BJ (cell line): ENCODE measurements around the gene SCFD1. TPM values are rescaled to one million over a fixed set of nuclear protein-coding genes. Genes with fewer than 3 reads are reported as not detected.

Experiments
- CTCF ChIA-PET: fragments of 350-600 bp; formaldehyde crosslinking; extraction: SDS; loops from one replicate; lab custom pipeline; 2021; ENCODE audit warnings: antibody characterized with exemption, inconsistent platforms; lab: Yijun Ruan, JAX
- POLR2A ChIA-PET: fragments of 300-600 bp; sonication (Branson Sonifier 250); formaldehyde crosslinking; extraction: SDS; loops from one replicate; lab custom pipeline; 2021; ENCODE audit warnings: antibody characterized with exemption; lab: Charles Lee
- DNase-seq: peaks from one replicate; pipeline ENCODE4 v3.0.0-alpha.2; 2011; ENCODE audit warnings: low read depth
- H3K27me3 ChIP-seq: 2 replicates; pipeline ENCODE4 v1.6.0; 2011; ENCODE audit warnings: low read length; ENCODE audit not compliant: control insufficient read depth, insufficient read depth
- H3K36me3 ChIP-seq: 2 replicates; pipeline ENCODE4 v1.5.1; 2011; ENCODE audit warnings: low read length; ENCODE audit not compliant: control insufficient read depth, insufficient read depth
- H3K4me3 ChIP-seq: 2 replicates; pipeline ENCODE4 v1.5.1; 2011; ENCODE audit warnings: low read depth, mild to moderate bottlenecking, control low read depth, low read length
- CTCF ChIP-seq: IDR thresholded peaks from 2 replicates; pipeline ENCODE4 v1.5.1; 2011; ENCODE audit warnings: low read depth, mild to moderate bottlenecking, control low read depth, inconsistent platforms, low read length, moderate library complexity; ENCODE audit not compliant: insufficient read depth
- polyA plus RNA-seq: library from polyadenylated mRNA; depleted of rRNA; stranded (reverse); fragments of >200 nt; gene quantifications from 2 replicates; pipeline ENCODE4 v1.2.3, GENCODE V29; 2011

SCFD1 gene
- polyA plus RNA-seq, 1 experiment = 61.0 TPM

GRCh38 chr14:30610787-30611343, 11.3 kb upstream of the SCFD1 start:
- Histone ChIP-seq H3K4me3 (no peak overlapping the region), H3K36me3 (0 out of 2 replicates have a peak, but pooled peaks cover 2% of the 10 kb centered on the region), H3K27me3 (no peaks in the 10 kb centered on the region)
- ChIA-PET CTCF (interaction anchor here (0.6 to 1.6 kb wide), 7 partner anchors 9 to 809 kb away, joined by 3 to 5 read pairs (median 3); partner anchors contain the start of gene SCFD1), POLR2A (no interaction called here)
- TF ChIP-seq CTCF = peak; percentile 36; the same call in 1 of the 2 replicates
- DNase-seq = no peak

- TF ChIP-seq CTCF = no peak
- H3K4me3 ChIP-seq = no peak overlapping the region
- CTCF ChIA-PET = no interaction called here
- H3K27me3 ChIP-seq = no peaks in the 10 kb centered on the region
- no peak for DNase-seq
- POLR2A ChIA-PET = no interaction called here
- 0 out of 2 replicates have a peak, but pooled peaks cover 2% of the 10 kb centered on the region for H3K36me3 ChIP-seq
Observed at GRCh38 chr14:30614155-30614554, 8.0 kb upstream of the SCFD1 start.

- no peak for TF ChIP-seq CTCF
- H3K36me3 ChIP-seq = no peaks in the 10 kb centered on the region
- ChIA-PET POLR2A (no interaction called here), CTCF (interaction anchor here (2.1 kb wide), 1 partner anchor 9 kb away, joined by 5 read pairs; no protein-coding TSS in a partner anchor)
- no peaks in the 10 kb centered on the region for H3K27me3 ChIP-seq
- H3K4me3 ChIP-seq = no peak overlapping the region
- DNase-seq = no peak
Observed at GRCh38 chr14:30620178-30620577, 1.9 kb upstream of the SCFD1 start.

- Histone ChIP-seq H3K27me3 (no peaks in the 10 kb centered on the region), H3K36me3 (peaks cover 2% of the 10 kb centered on the region; the same call in 1 of the 2 replicates), H3K4me3 (peak overlapping the region; percentile 69)
- TF ChIP-seq CTCF = no peak
- DNase-seq = no peak
- ChIA-PET CTCF (interaction anchor here (1.3 kb wide), 1 partner anchor 11 kb away, joined by 3 read pairs; no protein-coding TSS in a partner anchor), POLR2A (interaction anchor here (0.9 kb wide), 1 partner anchor 33 kb away, joined by 3 read pairs; no protein-coding TSS in a partner anchor)
Observed at GRCh38 chr14:30621354-30621939, 672 bp upstream of the SCFD1 start.

- CTCF ChIA-PET = no interaction called here
- POLR2A ChIA-PET = no interaction called here
- H3K36me3 ChIP-seq = peaks cover 2% of the 10 kb centered on the region; the same call in 1 of the 2 replicates
Observed at GRCh38 chr14:30623412-30624131, 1.5 kb downstream of the SCFD1 start.

More at GRCh38 chr14:30623412-30624131, 1.5 kb downstream of the SCFD1 start:
- DNase-seq = no peak
- H3K4me3 ChIP-seq = peak overlapping the region; percentile 69
- H3K27me3 ChIP-seq = no peaks in the 10 kb centered on the region
- TF ChIP-seq CTCF = no peak
